KMS-11 (cell line): ENCODE data around the gene SEC22A.

Source experiments
- H2AFZ ChIP-seq: fragments of 200-600 bp; sonication (generic); 2 replicates; pipeline ENCODE4 v1.6.1; 2016; ENCODE audit warnings: antibody characterized with exemption, mixed run types, low read depth
- H3K27ac ChIP-seq: fragments of 200-600 bp; sonication (generic); 2 replicates; pipeline ENCODE4 v1.6.1; 2016; ENCODE audit warnings: mild to moderate bottlenecking, mixed run types
- H3K27me3 ChIP-seq: fragments of 200-600 bp; sonication (generic); 2 replicates; pipeline ENCODE4 v1.6.1; 2017; ENCODE audit warnings: mild to moderate bottlenecking, low read depth, mixed run types, moderate library complexity; ENCODE audit not compliant: insufficient read depth
- H3K36me3 ChIP-seq: fragments of 200-600 bp; sonication (generic); 2 replicates; pipeline ENCODE4 v1.6.1; 2017; ENCODE audit warnings: mild to moderate bottlenecking, mixed run types; ENCODE audit not compliant: insufficient read depth
- H3K4me1 ChIP-seq: fragments of 200-600 bp; sonication (generic); 2 replicates; pipeline ENCODE4 v1.6.1; 2016; ENCODE audit warnings: mild to moderate bottlenecking, low read depth, mixed run types; ENCODE audit not compliant: poor library complexity, severe bottlenecking
- H3K4me2 ChIP-seq: fragments of 200-600 bp; sonication (generic); 2 replicates; pipeline ENCODE4 v1.7.0; 2016; ENCODE audit warnings: mild to moderate bottlenecking, mixed run types
- H3K4me3 ChIP-seq: fragments of 200-600 bp; sonication (generic); IDR thresholded peaks from 2 replicates; pipeline ENCODE4 v1.6.1; 2017; ENCODE audit warnings: low read depth, low read length, mixed read lengths; ENCODE audit not compliant: insufficient read depth
- H3K79me2 ChIP-seq: fragments of 200-600 bp; sonication (generic); 2 replicates; pipeline ENCODE4 v1.6.1; 2016; ENCODE audit warnings: low read depth, mixed run types; ENCODE audit not compliant: insufficient read depth
- H3K9ac ChIP-seq: fragments of 200-600 bp; sonication (generic); 2 replicates; pipeline ENCODE4 v1.6.1; 2016; ENCODE audit warnings: mild to moderate bottlenecking, mixed run types
- H4K20me1 ChIP-seq: fragments of 200-600 bp; sonication (generic); 2 replicates; pipeline ENCODE4 v1.6.1; 2016; ENCODE audit warnings: mild to moderate bottlenecking, mixed run types; ENCODE audit not compliant: insufficient read depth
- TF ChIP-seq, protein P1 (sequence below): fragments of 200-600 bp; sonication (generic); conservative IDR thresholded peaks from 2 replicates; pipeline ENCODE4 v1.6.1; 2017; ENCODE audit warnings: low read depth, mild to moderate bottlenecking, antibody characterized with exemption, low read length, moderate library complexity, mixed read lengths

SEC22A gene

GRCh38 chr3:123296836-123297626 lies 95.3 kb downstream of the SEC22A start:
- H3K27ac ChIP-seq = no peak overlapping the region
- no peaks in the 10 kb centered on the region for H3K36me3 ChIP-seq
- H3K9ac ChIP-seq = no peak overlapping the region
- H2AFZ ChIP-seq = no peak overlapping the region
- no peaks in the 10 kb centered on the region for H3K4me1 ChIP-seq
- H3K4me2 ChIP-seq = no peak overlapping the region
- no peaks in the 10 kb centered on the region for H3K79me2 ChIP-seq
- H3K27me3 ChIP-seq = peaks cover 18% of the 10 kb centered on the region
- H3K4me3 ChIP-seq = no peak overlapping the region
- no peaks in the 10 kb centered on the region for H4K20me1 ChIP-seq
- TF ChIP-seq, protein P1, sequence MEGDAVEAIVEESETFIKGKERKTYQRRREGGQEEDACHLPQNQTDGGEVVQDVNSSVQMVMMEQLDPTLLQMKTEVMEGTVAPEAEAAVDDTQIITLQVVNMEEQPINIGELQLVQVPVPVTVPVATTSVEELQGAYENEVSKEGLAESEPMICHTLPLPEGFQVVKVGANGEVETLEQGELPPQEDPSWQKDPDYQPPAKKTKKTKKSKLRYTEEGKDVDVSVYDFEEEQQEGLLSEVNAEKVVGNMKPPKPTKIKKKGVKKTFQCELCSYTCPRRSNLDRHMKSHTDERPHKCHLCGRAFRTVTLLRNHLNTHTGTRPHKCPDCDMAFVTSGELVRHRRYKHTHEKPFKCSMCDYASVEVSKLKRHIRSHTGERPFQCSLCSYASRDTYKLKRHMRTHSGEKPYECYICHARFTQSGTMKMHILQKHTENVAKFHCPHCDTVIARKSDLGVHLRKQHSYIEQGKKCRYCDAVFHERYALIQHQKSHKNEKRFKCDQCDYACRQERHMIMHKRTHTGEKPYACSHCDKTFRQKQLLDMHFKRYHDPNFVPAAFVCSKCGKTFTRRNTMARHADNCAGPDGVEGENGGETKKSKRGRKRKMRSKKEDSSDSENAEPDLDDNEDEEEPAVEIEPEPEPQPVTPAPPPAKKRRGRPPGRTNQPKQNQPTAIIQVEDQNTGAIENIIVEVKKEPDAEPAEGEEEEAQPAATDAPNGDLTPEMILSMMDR = no peak

GRCh38 chr3:123297627-123297899 lies 95.8 kb downstream of the SEC22A start:
- Histone ChIP-seq H2AFZ (no peak overlapping the region), H3K27me3 (peaks cover 16% of the 10 kb centered on the region), H3K36me3 (no peaks in the 10 kb centered on the region), H4K20me1 (no peaks in the 10 kb centered on the region), H3K27ac (no peak overlapping the region), H3K4me1 (no peaks in the 10 kb centered on the region), H3K4me3 (no peak overlapping the region), H3K4me2 (no peak overlapping the region), H3K9ac (no peak overlapping the region), H3K79me2 (no peaks in the 10 kb centered on the region)
- TF ChIP-seq, protein P1 = no peak

DNA sequence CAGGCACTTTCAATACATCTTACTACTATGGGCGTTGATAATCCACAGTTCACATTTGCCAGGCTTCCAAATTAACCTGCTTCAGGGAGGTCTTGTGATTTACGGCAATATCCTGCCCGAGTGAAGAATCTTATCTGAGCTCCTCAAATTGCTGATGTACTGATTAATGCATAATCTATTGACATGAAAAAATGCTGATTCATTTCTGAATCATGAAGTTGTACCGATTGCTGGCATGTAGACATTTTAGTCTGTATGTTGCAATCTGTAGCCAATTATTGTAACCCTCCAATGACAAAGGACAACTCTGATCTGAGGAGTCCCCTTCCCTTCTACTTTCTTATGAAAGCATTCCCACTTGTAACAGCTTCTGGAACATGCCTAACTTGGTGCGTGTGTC lies 97.2 kb downstream of the SEC22A start:
- TF ChIP-seq, protein P1 = no peak
- no peak overlapping the region for H3K4me2 ChIP-seq
- H3K9ac ChIP-seq = no peak overlapping the region
- no peak overlapping the region for H3K4me3 ChIP-seq
- H3K27me3 ChIP-seq = peaks cover 10% of the 10 kb centered on the region; the same call in 1 of the 2 replicates
- no peaks in the 10 kb centered on the region for H3K4me1 ChIP-seq
- H4K20me1 ChIP-seq = no peaks in the 10 kb centered on the region
- no peaks in the 10 kb centered on the region for H3K79me2 ChIP-seq
- H3K27ac ChIP-seq = no peak overlapping the region
- H3K36me3 ChIP-seq = no peaks in the 10 kb centered on the region
- no peak overlapping the region for H2AFZ ChIP-seq

DNA sequence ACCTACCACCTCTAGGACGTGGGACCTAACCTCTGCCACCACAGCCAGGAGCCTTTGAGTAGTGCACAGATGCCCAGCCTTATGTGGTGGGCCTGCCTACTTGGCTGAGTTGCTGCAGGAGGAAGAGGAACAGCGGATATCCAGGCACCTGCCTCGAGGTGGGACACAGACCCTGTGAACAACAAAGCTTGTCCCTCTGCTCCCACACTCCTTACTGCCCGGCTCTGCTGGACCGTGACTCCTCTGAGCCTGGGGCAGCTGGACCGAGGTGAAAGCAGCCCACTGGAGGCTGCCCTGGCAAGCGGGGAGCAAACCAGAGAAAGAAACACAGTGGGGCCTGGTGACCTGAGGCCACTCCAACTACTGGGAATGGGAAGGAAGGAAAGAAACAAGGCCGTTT lies 97.8 kb downstream of the SEC22A start:
- no peak overlapping the region for H3K27ac ChIP-seq
- TF ChIP-seq, protein P1 = no peak
- no peak overlapping the region for H3K4me2 ChIP-seq
- no peaks in the 10 kb centered on the region for H3K4me1 ChIP-seq
- no peak overlapping the region for H3K9ac ChIP-seq
- H3K27me3 ChIP-seq = peaks cover 10% of the 10 kb centered on the region; the same call in 1 of the 2 replicates
- no peak overlapping the region for H2AFZ ChIP-seq
- H3K36me3 ChIP-seq = no peaks in the 10 kb centered on the region
- no peak overlapping the region for H3K4me3 ChIP-seq
- H4K20me1 ChIP-seq = no peaks in the 10 kb centered on the region
- no peaks in the 10 kb centered on the region for H3K79me2 ChIP-seq
